Right cardiac atrium (tissue), 5 donors: ENCODE data around the gene VPS35L. TPM values are rescaled to one million over a fixed set of nuclear protein-coding genes. Genes with fewer than 3 reads are reported as not detected.
A peak's percentile ranks its signal among the peaks of the same experiment; 100 is the strongest.

ENCODE experiments used
- ATAC-seq, 2 donors: fragments of 200-7000 bp; cut with Tn5 transposase; one replicate each; pipeline versions ENCODE4 v1.8.0 to v1.9.1; 2020; ENCODE audit warnings: moderate library complexity in 2 of 2, mild to moderate bottlenecking in 1 of 2
- DNase-seq, 3 donors: peaks; one replicate each; pipeline ENCODE4 v3.0.0-alpha.2; 2020
- H3K27ac ChIP-seq: one replicate; pipeline ENCODE4 v1.5.1; 2013; ENCODE audit warnings: mild to moderate bottlenecking, low read length, control low read depth, moderate library complexity
- H3K27me3 ChIP-seq: one replicate; pipeline ENCODE4 v1.6.1; 2013; ENCODE audit not compliant: control insufficient read depth, insufficient read depth
- H3K4me1 ChIP-seq: one replicate; pipeline ENCODE4 v1.6.1; 2013; ENCODE audit warnings: low read length; ENCODE audit not compliant: control insufficient read depth, insufficient read depth
- H3K4me3 ChIP-seq: one replicate; pipeline ENCODE4 v1.5.1; 2013; ENCODE audit warnings: low read length, control low read depth
- H3K9me3 ChIP-seq: one replicate; pipeline ENCODE4 v1.6.1; 2013; ENCODE audit warnings: low read length; ENCODE audit not compliant: control insufficient read depth
- WGBS: extraction: QIAGEN DNeasy Blood & Tissue Kit; methylation state at CpG from one replicate; pipeline ENCODE4 v1.1.7; 2013; 5-methylcytosine and 5-hydroxymethylcytosine counted together
- intact Hi-C, 4 donors: fragments of 100-400 bp; cut with DNase I; formaldehyde crosslinking; loops; one replicate each; pipeline versions ENCODE4 v1.11.0 to v1.14.0; 2022 to 2023
- polyA plus RNA-seq: library from polyadenylated mRNA; stranded (reverse); fragments of 200-250 nt; gene quantifications from one replicate; pipeline ENCODE4 v1.2.3, GENCODE V29; 2013
- total RNA-seq, 4 donors: library from RNA; stranded (reverse); fragmentation: NEBNext Ultra II Directional; extraction: Animal tissue kit (Norgen Biotek cat#: 25700); gene quantifications; one replicate each; pipeline ENCODE4 v1.2.1, GENCODE V29; 2021
- donor health status: healthy with polysubstance abuse.
- donor health status: DM: no; HTN: yes; CAD: no.
- donor health status: DM: no; HTN: no; CAD: no.
- donor health status: DM: no; HTN: yes; CAD: no; lungs with severe emphysema.
- donor health status: DM: yes; HTN: yes; CAD: no.

The VPS35L gene
- total and polyA plus RNA-seq, 5 donors = 19.8 to 40.1 (median 33.1) TPM

GRCh38 chr16:19706846-19707245 is 151.3 kb downstream of the VPS35L start:
- no peak overlapping the region for H3K27ac ChIP-seq
- intact Hi-C loops = no loop called here
- H3K27me3 ChIP-seq = no peaks in the 10 kb centered on the region
- ATAC-seq (no peak), DNase-seq (no peak)
- 95% methylated on average over 15 of the region's 15 CpGs for WGBS
- no peaks in the 10 kb centered on the region for H3K9me3 ChIP-seq
- peaks cover 6% of the 10 kb centered on the region for H3K4me1 ChIP-seq
- H3K4me3 ChIP-seq = no peak overlapping the region

GRCh38 chr16:19707569-19708295 is 152.2 kb downstream of the VPS35L start:
- peaks cover 6% of the 10 kb centered on the region for H3K4me1 ChIP-seq
- DNase-seq = no peak
- no peak overlapping the region for H3K27ac ChIP-seq
- H3K4me3 ChIP-seq = no peak overlapping the region
- no peaks in the 10 kb centered on the region for H3K27me3 ChIP-seq
- ATAC-seq = no peak
- intact Hi-C loops = no loop called here
- H3K9me3 ChIP-seq = no peaks in the 10 kb centered on the region
- 86% methylated on average over 22 of the region's 22 CpGs for WGBS

GRCh38 chr16:19708296-19709205 is 153.0 kb downstream of the VPS35L start:
- H3K27ac ChIP-seq = no peak overlapping the region
- ATAC-seq = no peak
- 77% methylated on average over 18 of the region's 18 CpGs for WGBS
- no peak for DNase-seq
- intact Hi-C loops = no loop called here
- no peak overlapping the region for H3K4me3 ChIP-seq
- peaks cover 6% of the 10 kb centered on the region for H3K4me1 ChIP-seq
- H3K9me3 ChIP-seq = no peaks in the 10 kb centered on the region
- H3K27me3 ChIP-seq = no peaks in the 10 kb centered on the region

- intact Hi-C loops = loop anchor here in 1 of 4 donors (10.0 kb wide), 1 partner anchor 165 kb away; no protein-coding TSS in a partner anchor
- 90% methylated on average over 22 of the region's 22 CpGs for WGBS
- H3K27ac ChIP-seq = peak overlapping the region; percentile 51
- H3K9me3 ChIP-seq = no peaks in the 10 kb centered on the region
- no peaks in the 10 kb centered on the region for H3K27me3 ChIP-seq
- no peak for ATAC-seq
- H3K4me3 ChIP-seq = no peak overlapping the region
- H3K4me1 ChIP-seq = peaks cover 4% of the 10 kb centered on the region
- DNase-seq = no peak
These were observed 154.1 kb downstream of the VPS35L start for GRCh38 chr16:19709381-19710136.

GRCh38 chr16:19710191-19710908 is 154.8 kb downstream of the VPS35L start:
- peak overlapping the region; percentile 55 for H3K27ac ChIP-seq
- 64% methylated on average over 23 of the region's 23 CpGs for WGBS
- ATAC-seq = peak; percentile 42 to 80
- no peaks in the 10 kb centered on the region for H3K27me3 ChIP-seq
- peak in 1 of 3 donors; percentile 34 for DNase-seq
- no peaks in the 10 kb centered on the region for H3K4me1 ChIP-seq
- no peaks in the 10 kb centered on the region for H3K9me3 ChIP-seq
- H3K4me3 ChIP-seq = no peak overlapping the region
- intact Hi-C loops = loop anchor here in 1 of 4 donors (10.0 kb wide), 1 partner anchor 164 kb away; no protein-coding TSS in a partner anchor

GRCh38 chr16:19710991-19711545 is 155.6 kb downstream of the VPS35L start:
- H3K27ac ChIP-seq = peak overlapping the region; percentile 2
- no peaks in the 10 kb centered on the region for H3K27me3 ChIP-seq
- ATAC-seq = no peak
- 60% methylated on average over 13 of the region's 13 CpGs for WGBS
- no peak overlapping the region for H3K4me3 ChIP-seq
- H3K4me1 ChIP-seq = no peaks in the 10 kb centered on the region
- intact Hi-C loops = loop anchor here in 1 of 4 donors (10.0 kb wide), 1 partner anchor 164 kb away; no protein-coding TSS in a partner anchor
- H3K9me3 ChIP-seq = no peaks in the 10 kb centered on the region
- DNase-seq = peak in 2 of 3 donors; percentile 57 to 67

- WGBS = 91% methylated on average over 12 of the region's 12 CpGs
- intact Hi-C loops = loop anchor here in 1 of 4 donors (10.0 kb wide), 1 partner anchor 163 kb away; no protein-coding TSS in a partner anchor
- ATAC-seq (no peak), DNase-seq (no peak)
- Histone ChIP-seq H3K9me3 (no peaks in the 10 kb centered on the region), H3K4me1 (no peaks in the 10 kb centered on the region), H3K4me3 (no peak overlapping the region), H3K27me3 (no peaks in the 10 kb centered on the region), H3K27ac (no peak overlapping the region)
These were observed 156.1 kb downstream of the VPS35L start for GRCh38 chr16:19711643-19712042.

GRCh38 chr16:19712418-19713058 is 157.0 kb downstream of the VPS35L start:
- DNase-seq (no peak), ATAC-seq (no peak)
- no peaks in the 10 kb centered on the region for H3K27me3 ChIP-seq
- H3K9me3 ChIP-seq = no peaks in the 10 kb centered on the region
- 97% methylated on average over 11 of the region's 11 CpGs for WGBS
- H3K4me1 ChIP-seq = no peaks in the 10 kb centered on the region
- no peak overlapping the region for H3K4me3 ChIP-seq
- intact Hi-C loops = loop anchor here in 1 of 4 donors (10.0 kb wide), 1 partner anchor 162 kb away; no protein-coding TSS in a partner anchor
- H3K27ac ChIP-seq = no peak overlapping the region

- Histone ChIP-seq H3K27me3 (no peaks in the 10 kb centered on the region), H3K27ac (no peak overlapping the region), H3K9me3 (no peaks in the 10 kb centered on the region), H3K4me1 (no peaks in the 10 kb centered on the region), H3K4me3 (no peak overlapping the region)
- DNase-seq (no peak), ATAC-seq (no peak)
- 94% methylated on average over 6 of the region's 6 CpGs for WGBS
- intact Hi-C loops = loop anchor here in 1 of 4 donors (10.0 kb wide), 1 partner anchor 161 kb away; no protein-coding TSS in a partner anchor
These were observed 158.2 kb downstream of the VPS35L start for GRCh38 chr16:19713697-19714096.
